GM23338 (cell line): ENCODE results near the gene APOL3. TPM values are rescaled to one million over a fixed set of nuclear protein-coding genes. Genes with fewer than 3 reads are reported as not detected.

Source experiments
- ATAC-seq: fragments of 200-7000 bp; cut with Tn5 transposase; 3 replicates; pipeline ENCODE4 v1.9.1; 2020
- DNase-seq: peaks from one replicate; pipeline ENCODE4 v3.0.0-alpha.2; 2015; ENCODE audit warnings: low spot score
- H2AFZ ChIP-seq: fragments of 200-600 bp; sonication (generic); 2 replicates; pipeline ENCODE4 v1.8.0; 2016; ENCODE audit warnings: antibody characterized with exemption, mild to moderate bottlenecking, moderate library complexity
- H3F3A ChIP-seq: fragments of 200-600 bp; sonication (generic); replicated peaks from 2 replicates; pipeline ENCODE4 v1.8.0; 2017; ENCODE audit warnings: antibody characterized with exemption, mixed run types, low read depth
- H3K27ac ChIP-seq: fragments of 200-600 bp; sonication (generic); 2 replicates; pipeline ENCODE4 v1.6.1; 2016; ENCODE audit warnings: low read depth
- H3K27me3 ChIP-seq: fragments of 200-600 bp; sonication (generic); 2 replicates; pipeline ENCODE4 v1.8.0; 2016; ENCODE audit warnings: mild to moderate bottlenecking, mixed run types, moderate library complexity; ENCODE audit not compliant: insufficient read depth
- H3K36me3 ChIP-seq: fragments of 200-600 bp; sonication (generic); 2 replicates; pipeline ENCODE4 v1.8.0; 2016; ENCODE audit warnings: mild to moderate bottlenecking; ENCODE audit not compliant: insufficient read depth
- H3K4me1 ChIP-seq: fragments of 200-600 bp; sonication (generic); 2 replicates; pipeline ENCODE4 v1.8.0; 2016; ENCODE audit warnings: mild to moderate bottlenecking, moderate library complexity; ENCODE audit not compliant: insufficient read depth
- H3K4me2 ChIP-seq: fragments of 200-600 bp; sonication (generic); 2 replicates; pipeline ENCODE4 v1.7.1; 2017; ENCODE audit warnings: mixed run types
- H3K4me3 ChIP-seq: fragments of 200-600 bp; sonication (generic); 2 replicates; pipeline ENCODE4 v1.6.1; 2016; ENCODE audit warnings: mixed run types
- H3K79me2 ChIP-seq: fragments of 200-600 bp; sonication (generic); replicated peaks from 2 replicates; pipeline ENCODE4 v1.8.0; 2017; ENCODE audit warnings: mild to moderate bottlenecking; ENCODE audit not compliant: insufficient read depth
- H3K9me2 ChIP-seq: fragments of 200-600 bp; sonication (generic); 2 replicates; pipeline ENCODE4 v1.8.0; 2017; ENCODE audit not compliant: insufficient read depth
- H4K20me1 ChIP-seq: fragments of 200-600 bp; sonication (generic); replicated peaks from 2 replicates; pipeline ENCODE4 v1.8.0; 2017; ENCODE audit warnings: mild to moderate bottlenecking; ENCODE audit not compliant: insufficient read depth
- H3K27ac Mint-ChIP-seq: 2 replicates; pipeline ENCODE4 v1.8.0; 2020; ENCODE audit warnings: inconsistent platforms, mild to moderate bottlenecking, moderate library complexity, mixed read lengths
- H3K27me3 Mint-ChIP-seq: 3 replicates; pipeline ENCODE4 v1.8.0; 2022; ENCODE audit warnings: low read depth, mild to moderate bottlenecking, moderate library complexity, mixed read lengths, inconsistent platforms; ENCODE audit not compliant: insufficient read depth, poor library complexity
- H3K36me3 Mint-ChIP-seq: 3 replicates; pipeline ENCODE4 v1.8.0; 2021; ENCODE audit warnings: low read depth, mild to moderate bottlenecking, inconsistent platforms, moderate library complexity, mixed read lengths
- H3K4me1 Mint-ChIP-seq: 3 replicates; pipeline ENCODE4 v1.8.0; 2020; ENCODE audit warnings: mild to moderate bottlenecking, inconsistent platforms, mixed read lengths
- H3K4me3 Mint-ChIP-seq: 3 replicates; pipeline ENCODE4 v1.8.0; 2021; ENCODE audit warnings: moderate library complexity, mild to moderate bottlenecking, inconsistent platforms, mixed read lengths
- H3K9me3 Mint-ChIP-seq: 3 replicates; pipeline ENCODE4 v1.8.0; 2020; ENCODE audit warnings: moderate library complexity, mild to moderate bottlenecking, inconsistent platforms, mixed read lengths
- CREB1 ChIP-seq: fragments of 250-450 bp; sonication (Bioruptor Pico); IDR thresholded peaks from 2 replicates; pipeline ENCODE4 v1.5.0; 2020; ENCODE audit warnings: low read depth, mild to moderate bottlenecking, moderate library complexity
- EZH2phosphoT487 ChIP-seq: fragments of 200-600 bp; sonication (generic); IDR thresholded peaks from one replicate; pipeline ENCODE4 v1.8.1; 2018; ENCODE audit warnings: antibody characterized with exemption; ENCODE audit not compliant: unreplicated experiment
- JUNB ChIP-seq: IDR thresholded peaks from one replicate; pipeline ENCODE4 v1.6.1; 2016; ENCODE audit warnings: antibody characterized with exemption; ENCODE audit not compliant: unreplicated experiment
- NANOG ChIP-seq: IDR thresholded peaks from 2 replicates; pipeline ENCODE4 v1.6.1; 2016; ENCODE audit warnings: antibody characterized with exemption, borderline replicate concordance
- ZNF114 ChIP-seq: fragments of 250-450 bp; sonication (Bioruptor Pico); IDR thresholded peaks from 2 replicates; pipeline ENCODE4 v1.5.0; 2020; ENCODE audit warnings: mild to moderate bottlenecking, moderate library complexity
- ZNF331 ChIP-seq: fragments of 250-450 bp; sonication (Bioruptor Pico); IDR thresholded peaks from 2 replicates; pipeline ENCODE4 v1.5.0; 2020; ENCODE audit warnings: low read depth, mild to moderate bottlenecking, moderate library complexity
- polyA plus RNA-seq: library from polyadenylated mRNA; unstranded; fragments of >200 nt; fragmentation: Nextera tagmentation; extraction: Ambion mirVana; gene quantifications from 2 replicates; pipeline ENCODE4 v1.2.1, GENCODE V29; 2016
- total RNA-seq: library from RNA; depleted of rRNA; stranded (reverse); fragments of >200 nt; shearing (Covaris generic); gene quantifications from 2 replicates; pipeline ENCODE4 v1.2.3, GENCODE V29; 2014
- TF ChIP-seq, protein P1 (sequence below): fragments of 250-450 bp; sonication (Bioruptor Pico); IDR thresholded peaks from 2 replicates; pipeline ENCODE4 v1.5.0; 2020; ENCODE audit warnings: mild to moderate bottlenecking, moderate library complexity
- TF ChIP-seq, protein P2 (sequence below), 2 experiments: fragments of 200-600 bp in 1 of 2; sonication (generic) in 1 of 2; conservative IDR thresholded peaks; 2 replicates each; pipeline versions ENCODE4 v1.5.1 to v1.6.1; 2016 to 2017; ENCODE audit warnings: antibody characterized with exemption in 2 of 2, low read depth in 2 of 2, mild to moderate bottlenecking in 2 of 2, moderate library complexity in 1 of 2
- TF ChIP-seq, protein P3 (sequence below): IDR thresholded peaks from one replicate; pipeline ENCODE4 v1.6.1; 2018; ENCODE audit warnings: antibody characterized with exemption; ENCODE audit not compliant: unreplicated experiment
- TF ChIP-seq, protein P4 (sequence below): IDR thresholded peaks from 2 replicates; pipeline ENCODE4 v1.6.1; 2016; ENCODE audit warnings: antibody characterized with exemption

Gene APOL3
- total and polyA plus RNA-seq, 2 experiments from 2014 or later = not detected

DNA sequence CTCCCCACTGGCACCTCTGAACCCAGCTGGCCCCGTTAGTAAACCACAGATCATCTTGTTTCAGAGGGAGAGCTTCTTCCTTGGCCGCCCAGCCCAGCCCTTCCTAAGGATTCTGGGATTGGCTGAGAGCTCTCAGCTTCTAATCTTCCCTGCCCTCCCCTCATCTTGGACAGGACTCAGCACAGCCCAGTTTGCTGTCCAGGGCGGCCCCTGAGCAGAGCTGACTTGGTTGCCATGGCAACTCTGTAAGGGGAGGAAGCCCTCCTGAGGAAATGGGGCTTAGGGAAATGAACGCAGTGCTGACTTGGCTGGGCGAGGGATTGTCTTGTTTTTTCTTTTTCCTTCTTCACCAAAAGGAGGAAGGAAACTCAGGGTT, 36.5 kb upstream of the APOL3 start:
- H3K27ac ChIP-seq = no peak overlapping the region
- no peaks in the 10 kb centered on the region for H3K79me2 ChIP-seq
- Mint-ChIP-seq H3K27me3 (peaks cover 16% of the 10 kb centered on the region), H3K27ac (peak overlapping the region; percentile 74), H3K9me3 (no peaks in the 10 kb centered on the region), H3K4me3 (peak overlapping the region; percentile 23; the same call in 2 of the 3 replicates), H3K4me1 (peaks cover 50% of the 10 kb centered on the region), H3K36me3 (no peaks in the 10 kb centered on the region; the same call in 2 of the 3 replicates)
- TF ChIP-seq EZH2phosphoT487 (no peak), JUNB (no peak), NANOG (no peak), CREB1 (CRISPR knock-in tag) (no peak), ZNF331 (CRISPR knock-in tag) (no peak), ZNF114 (no peak)
- TF ChIP-seq, protein P1, sequence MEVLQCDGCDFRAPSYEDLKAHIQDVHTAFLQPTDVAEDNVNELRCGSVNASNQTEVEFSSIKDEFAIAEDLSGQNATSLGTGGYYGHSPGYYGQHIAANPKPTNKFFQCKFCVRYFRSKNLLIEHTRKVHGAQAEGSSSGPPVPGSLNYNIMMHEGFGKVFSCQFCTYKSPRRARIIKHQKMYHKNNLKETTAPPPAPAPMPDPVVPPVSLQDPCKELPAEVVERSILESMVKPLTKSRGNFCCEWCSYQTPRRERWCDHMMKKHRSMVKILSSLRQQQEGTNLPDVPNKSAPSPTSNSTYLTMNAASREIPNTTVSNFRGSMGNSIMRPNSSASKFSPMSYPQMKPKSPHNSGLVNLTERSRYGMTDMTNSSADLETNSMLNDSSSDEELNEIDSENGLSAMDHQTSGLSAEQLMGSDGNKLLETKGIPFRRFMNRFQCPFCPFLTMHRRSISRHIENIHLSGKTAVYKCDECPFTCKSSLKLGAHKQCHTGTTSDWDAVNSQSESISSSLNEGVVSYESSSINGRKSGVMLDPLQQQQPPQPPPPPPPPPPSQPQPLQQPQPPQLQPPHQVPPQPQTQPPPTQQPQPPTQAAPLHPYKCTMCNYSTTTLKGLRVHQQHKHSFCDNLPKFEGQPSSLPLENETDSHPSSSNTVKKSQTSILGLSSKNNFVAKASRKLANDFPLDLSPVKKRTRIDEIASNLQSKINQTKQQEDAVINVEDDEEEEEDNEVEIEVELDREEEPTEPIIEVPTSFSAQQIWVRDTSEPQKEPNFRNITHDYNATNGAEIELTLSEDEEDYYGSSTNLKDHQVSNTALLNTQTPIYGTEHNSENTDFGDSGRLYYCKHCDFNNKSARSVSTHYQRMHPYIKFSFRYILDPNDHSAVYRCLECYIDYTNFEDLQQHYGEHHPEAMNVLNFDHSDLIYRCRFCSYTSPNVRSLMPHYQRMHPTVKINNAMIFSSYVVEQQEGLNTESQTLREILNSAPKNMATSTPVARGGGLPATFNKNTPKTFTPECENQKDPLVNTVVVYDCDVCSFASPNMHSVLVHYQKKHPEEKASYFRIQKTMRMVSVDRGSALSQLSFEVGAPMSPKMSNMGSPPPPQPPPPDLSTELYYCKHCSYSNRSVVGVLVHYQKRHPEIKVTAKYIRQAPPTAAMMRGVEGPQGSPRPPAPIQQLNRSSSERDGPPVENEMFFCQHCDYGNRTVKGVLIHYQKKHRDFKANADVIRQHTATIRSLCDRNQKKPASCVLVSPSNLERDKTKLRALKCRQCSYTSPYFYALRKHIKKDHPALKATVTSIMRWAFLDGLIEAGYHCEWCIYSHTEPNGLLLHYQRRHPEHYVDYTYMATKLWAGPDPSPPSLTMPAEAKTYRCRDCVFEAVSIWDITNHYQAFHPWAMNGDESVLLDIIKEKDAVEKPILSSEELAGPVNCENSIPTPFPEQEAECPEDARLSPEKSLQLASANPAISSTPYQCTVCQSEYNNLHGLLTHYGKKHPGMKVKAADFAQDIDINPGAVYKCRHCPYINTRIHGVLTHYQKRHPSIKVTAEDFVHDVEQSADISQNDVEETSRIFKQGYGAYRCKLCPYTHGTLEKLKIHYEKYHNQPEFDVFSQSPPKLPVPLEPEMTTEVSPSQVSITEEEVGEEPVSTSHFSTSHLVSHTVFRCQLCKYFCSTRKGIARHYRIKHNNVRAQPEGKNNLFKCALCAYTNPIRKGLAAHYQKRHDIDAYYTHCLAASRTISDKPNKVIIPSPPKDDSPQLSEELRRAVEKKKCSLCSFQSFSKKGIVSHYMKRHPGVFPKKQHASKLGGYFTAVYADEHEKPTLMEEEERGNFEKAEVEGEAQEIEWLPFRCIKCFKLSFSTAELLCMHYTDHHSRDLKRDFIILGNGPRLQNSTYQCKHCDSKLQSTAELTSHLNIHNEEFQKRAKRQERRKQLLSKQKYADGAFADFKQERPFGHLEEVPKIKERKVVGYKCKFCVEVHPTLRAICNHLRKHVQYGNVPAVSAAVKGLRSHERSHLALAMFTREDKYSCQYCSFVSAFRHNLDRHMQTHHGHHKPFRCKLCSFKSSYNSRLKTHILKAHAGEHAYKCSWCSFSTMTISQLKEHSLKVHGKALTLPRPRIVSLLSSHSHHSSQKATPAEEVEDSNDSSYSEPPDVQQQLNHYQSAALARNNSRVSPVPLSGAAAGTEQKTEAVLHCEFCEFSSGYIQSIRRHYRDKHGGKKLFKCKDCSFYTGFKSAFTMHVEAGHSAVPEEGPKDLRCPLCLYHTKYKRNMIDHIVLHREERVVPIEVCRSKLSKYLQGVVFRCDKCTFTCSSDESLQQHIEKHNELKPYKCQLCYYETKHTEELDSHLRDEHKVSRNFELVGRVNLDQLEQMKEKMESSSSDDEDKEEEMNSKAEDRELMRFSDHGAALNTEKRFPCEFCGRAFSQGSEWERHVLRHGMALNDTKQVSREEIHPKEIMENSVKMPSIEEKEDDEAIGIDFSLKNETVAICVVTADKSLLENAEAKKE (CRISPR knock-in tag) = no peak
- TF ChIP-seq, protein P2, sequence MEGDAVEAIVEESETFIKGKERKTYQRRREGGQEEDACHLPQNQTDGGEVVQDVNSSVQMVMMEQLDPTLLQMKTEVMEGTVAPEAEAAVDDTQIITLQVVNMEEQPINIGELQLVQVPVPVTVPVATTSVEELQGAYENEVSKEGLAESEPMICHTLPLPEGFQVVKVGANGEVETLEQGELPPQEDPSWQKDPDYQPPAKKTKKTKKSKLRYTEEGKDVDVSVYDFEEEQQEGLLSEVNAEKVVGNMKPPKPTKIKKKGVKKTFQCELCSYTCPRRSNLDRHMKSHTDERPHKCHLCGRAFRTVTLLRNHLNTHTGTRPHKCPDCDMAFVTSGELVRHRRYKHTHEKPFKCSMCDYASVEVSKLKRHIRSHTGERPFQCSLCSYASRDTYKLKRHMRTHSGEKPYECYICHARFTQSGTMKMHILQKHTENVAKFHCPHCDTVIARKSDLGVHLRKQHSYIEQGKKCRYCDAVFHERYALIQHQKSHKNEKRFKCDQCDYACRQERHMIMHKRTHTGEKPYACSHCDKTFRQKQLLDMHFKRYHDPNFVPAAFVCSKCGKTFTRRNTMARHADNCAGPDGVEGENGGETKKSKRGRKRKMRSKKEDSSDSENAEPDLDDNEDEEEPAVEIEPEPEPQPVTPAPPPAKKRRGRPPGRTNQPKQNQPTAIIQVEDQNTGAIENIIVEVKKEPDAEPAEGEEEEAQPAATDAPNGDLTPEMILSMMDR (conservative IDR thresholded peaks at IDR 0.05; ENCODE audit: low read depth in 2 of 2) = no peak
- TF ChIP-seq, protein P3, sequence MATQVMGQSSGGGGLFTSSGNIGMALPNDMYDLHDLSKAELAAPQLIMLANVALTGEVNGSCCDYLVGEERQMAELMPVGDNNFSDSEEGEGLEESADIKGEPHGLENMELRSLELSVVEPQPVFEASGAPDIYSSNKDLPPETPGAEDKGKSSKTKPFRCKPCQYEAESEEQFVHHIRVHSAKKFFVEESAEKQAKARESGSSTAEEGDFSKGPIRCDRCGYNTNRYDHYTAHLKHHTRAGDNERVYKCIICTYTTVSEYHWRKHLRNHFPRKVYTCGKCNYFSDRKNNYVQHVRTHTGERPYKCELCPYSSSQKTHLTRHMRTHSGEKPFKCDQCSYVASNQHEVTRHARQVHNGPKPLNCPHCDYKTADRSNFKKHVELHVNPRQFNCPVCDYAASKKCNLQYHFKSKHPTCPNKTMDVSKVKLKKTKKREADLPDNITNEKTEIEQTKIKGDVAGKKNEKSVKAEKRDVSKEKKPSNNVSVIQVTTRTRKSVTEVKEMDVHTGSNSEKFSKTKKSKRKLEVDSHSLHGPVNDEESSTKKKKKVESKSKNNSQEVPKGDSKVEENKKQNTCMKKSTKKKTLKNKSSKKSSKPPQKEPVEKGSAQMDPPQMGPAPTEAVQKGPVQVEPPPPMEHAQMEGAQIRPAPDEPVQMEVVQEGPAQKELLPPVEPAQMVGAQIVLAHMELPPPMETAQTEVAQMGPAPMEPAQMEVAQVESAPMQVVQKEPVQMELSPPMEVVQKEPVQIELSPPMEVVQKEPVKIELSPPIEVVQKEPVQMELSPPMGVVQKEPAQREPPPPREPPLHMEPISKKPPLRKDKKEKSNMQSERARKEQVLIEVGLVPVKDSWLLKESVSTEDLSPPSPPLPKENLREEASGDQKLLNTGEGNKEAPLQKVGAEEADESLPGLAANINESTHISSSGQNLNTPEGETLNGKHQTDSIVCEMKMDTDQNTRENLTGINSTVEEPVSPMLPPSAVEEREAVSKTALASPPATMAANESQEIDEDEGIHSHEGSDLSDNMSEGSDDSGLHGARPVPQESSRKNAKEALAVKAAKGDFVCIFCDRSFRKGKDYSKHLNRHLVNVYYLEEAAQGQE = no peak
- TF ChIP-seq, protein P4, sequence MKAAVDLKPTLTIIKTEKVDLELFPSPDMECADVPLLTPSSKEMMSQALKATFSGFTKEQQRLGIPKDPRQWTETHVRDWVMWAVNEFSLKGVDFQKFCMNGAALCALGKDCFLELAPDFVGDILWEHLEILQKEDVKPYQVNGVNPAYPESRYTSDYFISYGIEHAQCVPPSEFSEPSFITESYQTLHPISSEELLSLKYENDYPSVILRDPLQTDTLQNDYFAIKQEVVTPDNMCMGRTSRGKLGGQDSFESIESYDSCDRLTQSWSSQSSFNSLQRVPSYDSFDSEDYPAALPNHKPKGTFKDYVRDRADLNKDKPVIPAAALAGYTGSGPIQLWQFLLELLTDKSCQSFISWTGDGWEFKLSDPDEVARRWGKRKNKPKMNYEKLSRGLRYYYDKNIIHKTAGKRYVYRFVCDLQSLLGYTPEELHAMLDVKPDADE = no peak
- peak overlapping the region; percentile 94 for H2AFZ ChIP-seq
- DNase-seq (peak; percentile 92), ATAC-seq (peak; percentile 82)
- peak overlapping the region; percentile 79 for H3K4me2 ChIP-seq
- peaks cover 17% of the 10 kb centered on the region for H3K4me1 ChIP-seq
- peak overlapping the region; percentile 30; the same call in 1 of the 2 replicates for H3K4me3 ChIP-seq
- no peaks in the 10 kb centered on the region for H4K20me1 ChIP-seq
- no peaks in the 10 kb centered on the region for H3K9me2 ChIP-seq
- H3K27me3 ChIP-seq = no peaks in the 10 kb centered on the region
- H3K36me3 ChIP-seq = no peaks in the 10 kb centered on the region
- H3F3A ChIP-seq = no peaks in the 10 kb centered on the region
